ENCODE results near the gene ATP8B4. TPM values are rescaled to one million over a fixed set of nuclear protein-coding genes. Genes with fewer than 3 reads are reported as not detected.

The ATP8B4 gene
- polyA plus RNA-seq, 1 donor (not counting 4 experiments of a cell fraction or from before 2014, with no cell fraction given) = 0.05 TPM

DNA sequence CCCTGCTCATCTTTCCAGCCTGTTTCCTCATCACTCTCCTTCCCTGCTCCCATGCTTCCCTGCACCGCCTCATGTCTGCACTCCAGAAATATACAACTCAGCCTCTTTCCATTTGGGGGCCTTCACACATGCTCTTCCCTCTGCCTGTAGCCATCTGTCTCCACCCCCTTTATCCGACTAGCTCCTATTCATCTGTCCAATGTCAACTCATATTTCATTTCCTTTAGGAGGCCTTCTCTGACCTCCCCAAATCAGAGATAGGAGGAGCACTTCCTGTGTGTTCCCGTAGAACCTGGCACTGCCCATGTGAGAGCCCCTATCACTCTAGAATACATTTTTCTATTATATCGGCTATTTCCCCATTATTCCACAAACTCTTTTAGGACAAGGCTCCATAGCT is 10.6 kb downstream of the ATP8B4 start:
- H4K20me1 ChIP-seq (ENCODE audit: control insufficient read depth, extremely low read depth, insufficient read depth, low read length) = no peaks in the 10 kb centered on the region
- DNase-seq (ENCODE audit: low read depth, low spot score) (no peak), FAIRE-seq (no peak)
- H3K27ac ChIP-seq (ENCODE audit: control insufficient read depth, insufficient read depth, low read length) = no peak overlapping the region
- no peak overlapping the region for H3K4me2 ChIP-seq (ENCODE audit: control insufficient read depth, extremely low read depth, insufficient read depth, low read depth, low read length)
- no peaks in the 10 kb centered on the region for H3K79me2 ChIP-seq (ENCODE audit: control insufficient read depth, insufficient read depth, low read length)
- H3K27me3 ChIP-seq (ENCODE audit: control insufficient read depth, extremely low read depth, insufficient read depth, low read length) = no peaks in the 10 kb centered on the region
- H2AFZ ChIP-seq (ENCODE audit: control insufficient read depth, low read length) = no peak overlapping the region
- dilution Hi-C loops (cut with MboI; ENCODE audit: extremely low pct_ligation_motif_present, low sequenced_read_pairs) = no loop called here
- H3K36me3 ChIP-seq (ENCODE audit: control insufficient read depth in 2 of 2, extremely low read depth in 1 of 2, insufficient read depth in 2 of 2, low read length in 2 of 2) = no peaks in the 10 kb centered on the region
- peaks cover 8% of the 10 kb centered on the region for H3K4me1 ChIP-seq (ENCODE audit: control insufficient read depth, extremely low read depth, insufficient read depth, low read length)
- no peak overlapping the region for H3K9ac ChIP-seq (ENCODE audit: control insufficient read depth, extremely low read depth, insufficient read depth, low read length)
- no peak overlapping the region for H3K4me3 ChIP-seq (ENCODE audit: control insufficient read depth in 2 of 3, extremely low read depth in 1 of 3, insufficient read depth in 2 of 3, low read depth in 1 of 3, low read length in 3 of 3)
- H3K9me3 ChIP-seq (ENCODE audit: control insufficient read depth, low read depth, low read length) = no peaks in the 10 kb centered on the region
- no peaks in the 10 kb centered on the region for H3K9me1 ChIP-seq (ENCODE audit: control insufficient read depth, extremely low read depth, insufficient read depth, low read length)
- TF ChIP-seq, protein P1, sequence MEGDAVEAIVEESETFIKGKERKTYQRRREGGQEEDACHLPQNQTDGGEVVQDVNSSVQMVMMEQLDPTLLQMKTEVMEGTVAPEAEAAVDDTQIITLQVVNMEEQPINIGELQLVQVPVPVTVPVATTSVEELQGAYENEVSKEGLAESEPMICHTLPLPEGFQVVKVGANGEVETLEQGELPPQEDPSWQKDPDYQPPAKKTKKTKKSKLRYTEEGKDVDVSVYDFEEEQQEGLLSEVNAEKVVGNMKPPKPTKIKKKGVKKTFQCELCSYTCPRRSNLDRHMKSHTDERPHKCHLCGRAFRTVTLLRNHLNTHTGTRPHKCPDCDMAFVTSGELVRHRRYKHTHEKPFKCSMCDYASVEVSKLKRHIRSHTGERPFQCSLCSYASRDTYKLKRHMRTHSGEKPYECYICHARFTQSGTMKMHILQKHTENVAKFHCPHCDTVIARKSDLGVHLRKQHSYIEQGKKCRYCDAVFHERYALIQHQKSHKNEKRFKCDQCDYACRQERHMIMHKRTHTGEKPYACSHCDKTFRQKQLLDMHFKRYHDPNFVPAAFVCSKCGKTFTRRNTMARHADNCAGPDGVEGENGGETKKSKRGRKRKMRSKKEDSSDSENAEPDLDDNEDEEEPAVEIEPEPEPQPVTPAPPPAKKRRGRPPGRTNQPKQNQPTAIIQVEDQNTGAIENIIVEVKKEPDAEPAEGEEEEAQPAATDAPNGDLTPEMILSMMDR (optimal IDR thresholded peaks at IDR 0.05 in 1 of 3, IDR thresholded peaks at IDR 0.05 in 1 of 3, conservative IDR thresholded peaks at IDR 0.05 in 1 of 3; ENCODE audit: extremely low read depth in 1 of 3, insufficient read depth in 2 of 3, low read length in 3 of 3) = no peak
- TF ChIP-seq EZH2 (IDR thresholded peaks at IDR 0.05; ENCODE audit: low read length) = no peak

DNA sequence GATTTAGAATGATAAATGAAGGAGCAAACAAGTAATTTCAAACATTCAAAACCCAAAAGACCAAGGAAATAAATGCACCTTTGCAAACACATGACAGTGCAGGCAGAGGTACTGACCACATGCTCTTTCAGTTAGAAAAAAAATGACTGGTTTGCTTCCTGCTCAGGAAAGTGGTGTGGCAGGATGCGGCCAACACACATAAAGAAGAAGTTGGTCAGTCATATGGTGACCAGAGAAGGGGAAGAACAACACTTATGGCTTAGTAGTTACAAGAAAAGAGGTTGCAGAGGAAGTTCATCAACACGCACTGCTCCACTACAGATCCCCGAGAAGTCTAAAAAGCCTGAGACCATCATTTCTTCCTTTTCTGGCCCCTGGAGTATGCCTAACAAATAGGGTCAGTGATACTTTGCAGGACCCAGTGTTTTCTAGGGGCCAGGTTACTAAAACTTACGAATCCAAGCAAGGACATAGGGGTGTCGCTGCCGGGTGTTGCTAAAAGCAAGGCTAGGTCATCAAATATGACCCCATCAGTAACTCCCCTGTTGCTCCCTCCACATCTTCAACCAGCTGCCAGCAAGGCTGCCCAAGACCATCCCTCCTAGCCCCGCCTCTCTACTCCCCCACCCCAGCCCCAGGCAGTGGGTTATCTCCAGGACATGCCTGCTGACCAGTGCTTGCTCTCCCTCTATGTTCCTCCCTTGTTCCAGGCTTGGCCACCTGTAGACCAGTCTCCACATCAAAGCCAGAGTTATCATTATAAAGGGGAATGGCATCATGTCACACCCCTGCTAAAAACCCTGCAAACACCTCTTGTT is 11.2 kb downstream of the ATP8B4 start:
- Histone ChIP-seq H3K9me3 (ENCODE audit: control insufficient read depth, low read depth, low read length) (no peaks in the 10 kb centered on the region), H3K9ac (ENCODE audit: control insufficient read depth, extremely low read depth, insufficient read depth, low read length) (no peak overlapping the region), H3K36me3 (ENCODE audit: control insufficient read depth in 2 of 2, extremely low read depth in 1 of 2, insufficient read depth in 2 of 2, low read length in 2 of 2) (no peaks in the 10 kb centered on the region), H4K20me1 (ENCODE audit: control insufficient read depth, extremely low read depth, insufficient read depth, low read length) (no peaks in the 10 kb centered on the region), H2AFZ (ENCODE audit: control insufficient read depth, low read length) (no peak overlapping the region), H3K27me3 (ENCODE audit: control insufficient read depth, extremely low read depth, insufficient read depth, low read length) (no peaks in the 10 kb centered on the region), H3K4me1 (ENCODE audit: control insufficient read depth, extremely low read depth, insufficient read depth, low read length) (peaks cover 8% of the 10 kb centered on the region), H3K79me2 (ENCODE audit: control insufficient read depth, insufficient read depth, low read length) (no peaks in the 10 kb centered on the region), H3K9me1 (ENCODE audit: control insufficient read depth, extremely low read depth, insufficient read depth, low read length) (no peaks in the 10 kb centered on the region), H3K4me3 (ENCODE audit: control insufficient read depth in 2 of 3, extremely low read depth in 1 of 3, insufficient read depth in 2 of 3, low read depth in 1 of 3, low read length in 3 of 3) (no peak overlapping the region), H3K27ac (ENCODE audit: control insufficient read depth, insufficient read depth, low read length) (no peak overlapping the region), H3K4me2 (ENCODE audit: control insufficient read depth, extremely low read depth, insufficient read depth, low read depth, low read length) (no peak overlapping the region)
- FAIRE-seq = no peak
- DNase-seq (ENCODE audit: low read depth, low spot score) = no peak
- TF ChIP-seq, protein P1 (optimal IDR thresholded peaks at IDR 0.05 in 1 of 3, IDR thresholded peaks at IDR 0.05 in 1 of 3, conservative IDR thresholded peaks at IDR 0.05 in 1 of 3; ENCODE audit: extremely low read depth in 1 of 3, insufficient read depth in 2 of 3, low read length in 3 of 3) = no peak
- no peak for TF ChIP-seq EZH2 (IDR thresholded peaks at IDR 0.05; ENCODE audit: low read length)
- dilution Hi-C loops (cut with MboI; ENCODE audit: extremely low pct_ligation_motif_present, low sequenced_read_pairs) = no loop called here
